Urinary bladder (tissue), 4 donors: ENCODE data around the gene BMP6. TPM values are rescaled to one million over a fixed set of nuclear protein-coding genes. Genes with fewer than 3 reads are reported as not detected.
A peak's percentile ranks its signal among the peaks of the same experiment; 100 is the strongest.

Source experiments
- DNase-seq: peaks from one replicate; pipeline ENCODE4 v3.0.0-alpha.2; 2015; ENCODE audit errors: extremely low spot score
- H3K27ac ChIP-seq: one replicate; pipeline ENCODE4 v1.5.1; 2013; ENCODE audit warnings: low read depth, mild to moderate bottlenecking, moderate library complexity
- H3K36me3 ChIP-seq: one replicate; pipeline ENCODE4 v1.6.1; 2013; ENCODE audit warnings: mild to moderate bottlenecking, moderate library complexity; ENCODE audit not compliant: insufficient read depth
- H3K4me1 ChIP-seq: one replicate; pipeline ENCODE4 v1.6.1; 2013; ENCODE audit warnings: mild to moderate bottlenecking, moderate library complexity; ENCODE audit not compliant: insufficient read depth
- H3K4me3 ChIP-seq: one replicate; pipeline ENCODE4 v1.5.1; 2013; ENCODE audit warnings: low read depth, low read length
- WGBS: extraction: QIAGEN DNeasy Blood & Tissue Kit; methylation state at CpG from one replicate; pipeline ENCODE4 v1.1.7; 2013; 5-methylcytosine and 5-hydroxymethylcytosine counted together
- polyA plus RNA-seq: library from polyadenylated mRNA; stranded (reverse); fragments of 200-250 nt; gene quantifications from one replicate; pipeline ENCODE4 v1.2.3, GENCODE V29; 2013
- total RNA-seq: library from RNA; depleted of rRNA; stranded (reverse); fragments of >200 nt; gene quantifications from one replicate; pipeline ENCODE4 v1.2.3, GENCODE V29; 2014
- donor health status: healthy with polysubstance abuse.
- donor health status: healthy.

BMP6 gene
- total and polyA plus RNA-seq, 2 donors: 3.8 to 11.7 TPM

DNA sequence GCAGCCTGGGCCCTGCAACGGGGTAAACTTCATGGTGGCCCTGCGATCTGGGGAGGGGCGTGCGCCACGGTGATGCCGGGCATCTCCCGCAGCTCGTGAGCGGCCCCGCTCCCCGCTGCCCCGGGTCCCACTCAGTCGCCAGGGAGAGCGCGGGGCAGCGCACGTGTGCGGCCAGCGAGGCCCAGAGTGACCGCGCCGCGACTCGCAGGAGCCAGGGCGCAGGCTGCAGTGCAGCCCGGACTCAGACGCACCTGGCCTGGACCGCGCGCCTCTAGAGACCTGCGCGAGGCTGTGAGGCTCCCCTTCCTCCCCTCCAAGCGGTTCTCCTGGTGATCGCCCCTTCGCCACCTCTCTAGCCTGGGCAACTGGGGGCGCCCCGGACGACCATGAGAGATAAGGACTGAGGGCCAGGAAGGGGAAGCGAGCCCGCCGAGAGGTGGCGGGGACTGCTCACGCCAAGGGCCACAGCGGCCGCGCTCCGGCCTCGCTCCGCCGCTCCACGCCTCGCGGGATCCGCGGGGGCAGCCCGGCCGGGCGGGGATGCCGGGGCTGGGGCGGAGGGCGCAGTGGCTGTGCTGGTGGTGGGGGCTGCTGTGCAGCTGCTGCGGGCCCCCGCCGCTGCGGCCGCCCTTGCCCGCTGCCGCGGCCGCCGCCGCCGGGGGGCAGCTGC is 652 bp downstream of the BMP6 start:
- Histone ChIP-seq H3K4me3 (peak overlapping the region; percentile 54), H3K4me1 (peaks cover 4% of the 10 kb centered on the region), H3K36me3 (no peaks in the 10 kb centered on the region), H3K27ac (no peak overlapping the region)
- under 1% methylated on average over 73 of the region's 73 CpGs for WGBS
- no peak for DNase-seq

- no peak overlapping the region for H3K27ac ChIP-seq
- peak overlapping the region; percentile 54 for H3K4me3 ChIP-seq
- under 1% methylated on average over 97 of the region's 97 CpGs for WGBS
- DNase-seq: no peak
- no peaks in the 10 kb centered on the region for H3K36me3 ChIP-seq
- H3K4me1 ChIP-seq: peaks cover 4% of the 10 kb centered on the region
Observed at GRCh38 chr6:7727086-7727945, 1.4 kb downstream of the BMP6 start.

DNA sequence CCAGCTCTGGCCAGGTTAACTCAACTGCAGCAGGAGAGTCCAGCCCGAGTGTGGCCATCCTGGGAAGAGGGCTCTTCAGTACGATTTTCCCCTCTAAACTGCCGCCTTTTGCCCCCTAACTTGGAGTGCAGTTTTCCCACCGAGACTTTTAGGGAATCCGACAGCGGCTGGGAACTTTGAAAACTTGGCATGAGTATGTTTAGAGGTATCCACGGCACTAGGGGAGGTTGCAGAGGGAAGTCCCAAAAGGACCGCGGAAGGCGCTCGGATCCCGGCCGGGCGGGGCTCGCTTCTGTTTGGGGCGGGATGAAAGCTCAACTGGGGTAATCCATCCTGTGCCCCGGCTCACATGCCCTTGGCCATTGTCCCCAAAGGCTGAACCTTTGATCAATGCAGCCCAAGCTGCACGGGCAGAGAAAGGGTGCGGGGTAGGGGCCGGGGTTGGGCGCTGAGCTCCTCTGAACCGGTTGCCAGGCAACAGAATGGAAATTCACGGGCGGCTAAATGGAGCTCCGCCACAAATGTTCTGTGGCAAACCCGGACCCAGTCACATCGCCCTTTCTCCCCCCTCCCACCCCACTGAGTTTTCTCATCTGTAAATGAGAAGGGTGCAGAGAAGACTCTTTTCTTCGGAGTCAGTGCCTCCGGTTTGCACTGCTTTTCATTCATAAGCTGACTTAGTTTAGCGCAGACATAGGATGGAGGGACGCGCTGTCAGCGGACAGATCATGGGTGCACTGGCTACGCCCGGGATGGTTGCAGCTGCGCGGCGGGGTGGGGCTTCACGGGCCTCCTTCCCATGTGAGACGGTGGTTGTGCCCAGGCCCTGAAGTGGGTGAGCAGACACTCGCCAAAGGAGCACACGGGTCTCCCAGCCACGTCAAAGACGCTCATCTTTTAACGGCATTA is 2.3 kb downstream of the BMP6 start:
- Histone ChIP-seq H3K36me3 (no peaks in the 10 kb centered on the region), H3K4me3 (peak overlapping the region; percentile 54), H3K27ac (no peak overlapping the region), H3K4me1 (peaks cover 4% of the 10 kb centered on the region)
- WGBS: 2% methylated on average over 45 of the region's 45 CpGs
- no peak for DNase-seq

DNA sequence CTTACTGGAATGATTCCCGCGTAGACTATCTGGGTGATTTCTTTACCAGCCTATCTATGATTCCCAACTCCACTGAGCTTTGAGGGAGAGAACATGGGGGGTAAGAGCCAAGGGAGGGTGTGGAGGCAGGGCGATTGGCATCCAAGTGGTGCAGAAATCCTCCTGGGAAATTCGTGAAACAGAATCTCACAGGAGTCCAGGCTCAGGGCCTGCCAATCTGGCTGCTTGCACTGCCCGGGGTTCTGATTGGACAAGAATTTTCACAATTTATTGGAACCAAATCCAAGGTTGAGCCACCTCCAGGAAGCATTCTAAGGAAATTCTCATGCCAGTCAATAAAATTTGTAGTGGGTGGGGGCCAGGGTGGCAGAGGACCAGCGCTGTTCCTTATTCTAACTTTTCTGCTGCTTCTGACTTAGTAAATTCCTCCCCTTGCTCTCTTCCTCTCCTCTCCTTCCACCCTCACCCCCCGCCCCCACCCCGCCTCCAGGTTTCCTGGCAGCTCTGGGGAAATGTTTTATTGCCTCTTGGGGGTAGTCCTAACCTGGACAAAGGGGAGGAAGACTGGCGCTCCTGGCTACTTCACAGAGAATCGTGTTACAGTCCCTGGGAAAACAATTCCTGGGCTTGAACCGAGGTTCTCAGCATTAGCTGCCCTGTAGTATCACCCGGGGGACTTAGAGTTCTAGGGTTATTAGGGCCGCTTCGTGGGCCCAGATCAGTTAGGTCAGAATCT is 3.1 kb downstream of the BMP6 start:
- WGBS: 63% methylated on average over 14 of the region's 14 CpGs
- Histone ChIP-seq H3K27ac (no peak overlapping the region), H3K4me3 (peak overlapping the region; percentile 54), H3K4me1 (peaks cover 4% of the 10 kb centered on the region), H3K36me3 (no peaks in the 10 kb centered on the region)
- no peak for DNase-seq

GRCh38 chr6:7730001-7730783 is 4.3 kb downstream of the BMP6 start:
- Histone ChIP-seq H3K4me1 (peaks cover 4% of the 10 kb centered on the region), H3K36me3 (no peaks in the 10 kb centered on the region), H3K4me3 (no peak overlapping the region), H3K27ac (no peak overlapping the region)
- no peak for DNase-seq
- WGBS: 95% methylated on average over 5 of the region's 5 CpGs

DNA sequence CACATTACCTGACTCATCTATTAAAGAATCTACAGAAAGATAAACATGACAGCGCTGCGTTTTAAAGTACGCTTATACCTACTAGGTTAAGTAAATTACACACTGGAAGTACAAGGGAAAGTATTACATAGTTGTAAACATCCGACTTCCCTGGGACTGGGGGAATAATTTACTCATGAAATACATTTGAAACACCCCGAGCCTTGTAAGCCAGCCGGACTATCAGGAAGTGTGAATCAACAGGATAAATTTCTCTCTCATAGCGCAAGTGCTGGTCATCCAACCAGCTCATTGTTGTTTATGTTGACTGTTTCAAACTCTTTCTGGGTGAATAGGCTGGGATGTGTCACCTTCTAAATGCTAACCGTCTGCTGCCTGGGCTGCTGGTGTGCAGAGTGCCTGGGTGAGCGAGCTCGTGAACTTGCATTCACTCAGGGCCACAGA is 4.9 kb downstream of the BMP6 start:
- no peak overlapping the region for H3K27ac ChIP-seq
- DNase-seq: no peak
- peaks cover 4% of the 10 kb centered on the region for H3K4me1 ChIP-seq
- 88% methylated on average over 10 of the region's 10 CpGs for WGBS
- H3K4me3 ChIP-seq: no peak overlapping the region
- no peaks in the 10 kb centered on the region for H3K36me3 ChIP-seq

DNA sequence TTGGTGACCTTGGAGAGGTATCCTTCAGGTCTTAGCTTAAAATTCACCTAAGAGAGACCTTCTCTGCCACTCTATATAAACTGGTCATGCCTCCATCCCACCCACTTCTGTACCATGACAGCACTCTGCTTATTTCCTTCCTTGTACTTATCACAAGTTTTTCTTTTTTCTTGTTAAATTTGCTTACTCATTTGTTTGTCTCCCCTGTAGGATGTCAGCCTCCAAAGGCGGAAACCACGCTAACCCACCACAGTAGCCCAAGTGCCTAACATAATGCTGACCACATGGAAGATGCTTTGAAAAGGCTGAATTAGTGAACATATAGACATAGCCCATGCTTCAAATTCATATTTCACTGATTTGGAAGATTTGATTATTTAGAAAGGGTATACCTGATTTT is 5.4 kb downstream of the BMP6 start:
- Histone ChIP-seq H3K4me1 (peaks cover 4% of the 10 kb centered on the region), H3K36me3 (no peaks in the 10 kb centered on the region), H3K27ac (no peak overlapping the region), H3K4me3 (no peak overlapping the region)
- no peak for DNase-seq
- 88% methylated on average over 2 of the region's 2 CpGs for WGBS

DNA sequence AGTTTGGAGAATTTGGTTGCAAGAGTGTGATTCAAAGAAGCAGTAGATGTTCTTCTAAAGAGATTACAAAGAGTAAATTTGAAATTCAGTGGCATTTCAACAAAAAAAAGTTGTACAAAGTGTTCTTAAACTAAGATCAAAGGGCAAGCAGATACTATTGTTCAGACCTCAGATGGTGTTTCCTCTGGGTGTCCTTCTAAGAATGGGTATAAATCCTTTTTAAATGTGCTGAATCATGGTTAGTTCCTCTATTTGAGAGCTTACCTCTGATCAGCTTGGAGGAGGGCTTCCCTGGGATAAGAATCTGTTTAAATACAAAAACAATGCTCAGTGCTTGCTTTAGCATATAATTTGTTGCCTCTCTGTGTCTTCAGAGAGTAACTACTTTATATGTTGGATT is 6.3 kb downstream of the BMP6 start:
- Histone ChIP-seq H3K4me1 (no peaks in the 10 kb centered on the region), H3K4me3 (no peak overlapping the region), H3K36me3 (no peaks in the 10 kb centered on the region), H3K27ac (no peak overlapping the region)
- DNase-seq: no peak

DNA sequence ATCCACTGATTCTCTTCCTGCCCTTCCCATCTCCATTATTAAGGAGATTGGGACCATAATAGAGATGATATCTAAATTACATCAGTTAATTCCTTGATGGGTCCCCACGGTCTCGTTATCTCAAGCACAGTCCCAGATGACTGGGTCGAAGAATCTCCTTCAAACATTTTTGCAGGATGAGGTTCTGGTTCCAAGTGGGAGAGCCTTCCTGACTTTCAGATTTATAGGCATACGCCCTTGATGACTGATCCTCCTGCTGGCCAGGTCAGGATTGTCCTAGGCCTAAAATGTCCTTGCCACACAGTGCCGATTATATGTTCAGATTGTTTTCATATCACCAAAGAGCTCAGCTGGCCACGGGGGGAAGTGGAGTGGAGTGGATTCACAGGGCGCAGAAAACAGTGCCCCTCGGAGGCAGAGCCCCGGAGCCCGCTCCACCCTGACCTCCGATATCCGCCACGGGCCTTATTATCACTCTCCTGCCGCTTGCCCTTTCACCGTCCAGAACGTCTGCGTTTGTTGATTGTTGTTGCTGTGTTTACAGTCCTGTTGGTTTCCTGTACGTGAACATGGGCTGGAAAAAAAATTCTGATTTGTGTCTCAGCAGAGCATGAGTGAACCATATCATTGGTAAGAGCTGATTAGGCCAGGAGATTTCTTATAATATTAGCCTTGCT is 8.9 kb downstream of the BMP6 start:
- WGBS: 87% methylated on average over 18 of the region's 18 CpGs

GRCh38 chr6:7737106-7737505 is 11.2 kb downstream of the BMP6 start:
- Histone ChIP-seq H3K36me3 (no peaks in the 10 kb centered on the region), H3K4me3 (no peak overlapping the region), H3K4me1 (no peaks in the 10 kb centered on the region), H3K27ac (no peak overlapping the region)
- no peak for DNase-seq
- WGBS: 96% methylated on average over 3 of the region's 3 CpGs

More for the DNA sequence above, 8.9 kb downstream of the BMP6 start:
- Histone ChIP-seq H3K36me3 (no peaks in the 10 kb centered on the region), H3K27ac (no peak overlapping the region), H3K4me3 (no peak overlapping the region), H3K4me1 (no peaks in the 10 kb centered on the region)
- DNase-seq: no peak

DNA sequence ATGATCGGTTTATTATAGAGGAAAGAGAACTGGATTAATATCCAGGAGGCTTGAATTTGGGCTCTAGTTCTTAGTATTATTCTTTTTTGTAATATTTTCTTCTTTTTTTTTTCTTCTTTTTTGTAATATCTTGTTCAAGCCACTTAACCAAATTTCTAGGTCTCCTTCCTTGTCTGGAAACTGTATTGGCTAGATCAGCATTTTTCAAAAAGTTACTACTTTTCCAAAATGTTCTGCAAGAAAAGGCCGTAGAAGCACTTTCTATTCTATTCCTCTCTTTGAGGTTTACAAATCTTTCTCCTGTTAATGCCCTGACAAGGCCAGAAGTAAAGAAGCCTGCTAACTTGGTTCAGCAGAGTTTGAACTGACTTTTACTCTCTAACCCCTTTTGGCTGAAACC is 12.0 kb downstream of the BMP6 start:
- Histone ChIP-seq H3K4me3 (no peak overlapping the region), H3K4me1 (no peaks in the 10 kb centered on the region), H3K36me3 (no peaks in the 10 kb centered on the region), H3K27ac (no peak overlapping the region)
- no peak for DNase-seq
- 91% methylated on average over 2 of the region's 2 CpGs for WGBS

- Histone ChIP-seq H3K27ac (no peak overlapping the region), H3K36me3 (no peaks in the 10 kb centered on the region), H3K4me3 (no peak overlapping the region), H3K4me1 (no peaks in the 10 kb centered on the region)
- no peak for DNase-seq
- WGBS: 77% methylated on average over 10 of the region's 10 CpGs
Observed at GRCh38 chr6:7742223-7742785, 16.4 kb downstream of the BMP6 start.
